ENCODE data around the gene ZMYND10.

Gene ZMYND10

GRCh38 chr3:50300681-50301254 lies 44.8 kb downstream of the ZMYND10 start:
- H3K36me3 ChIP-seq (ENCODE audit: control insufficient read depth in 1 of 2, insufficient read depth in 2 of 2, low read length in 2 of 2): peaks cover 4 to 5% of the 10 kb centered on the region in 2 experiments

GRCh38 chr3:50299929-50300680 lies 45.4 kb downstream of the ZMYND10 start:
- Histone ChIP-seq H4K8ac (ENCODE audit: low read depth, low read length) (peak overlapping the region; percentile 51), H2BK12ac (ENCODE audit: low read length) (peak overlapping the region; percentile 74), H3K4ac (ENCODE audit: low read depth, low read length) (peak overlapping the region; percentile 2), H3K27ac (ENCODE audit: low read depth, low read length) (peak overlapping the region; percentile 69), H3K79me2 (ENCODE audit: control insufficient read depth, insufficient read depth, low read length, poor library complexity) (peaks cover 3% of the 10 kb centered on the region), H4K91ac (ENCODE audit: low read depth, low read length) (peak overlapping the region; percentile 37), H3K18ac (ENCODE audit: low read length) (peak overlapping the region; percentile 34), H2AFZ (ENCODE audit: insufficient read depth, low read length, poor library complexity) (peak overlapping the region; percentile 66), H3K9me3 (ENCODE audit: insufficient read depth, low read depth, low read length) (peaks cover 2% of the 10 kb centered on the region), H4K12ac (ENCODE audit: low read depth, low read length) (peak overlapping the region; percentile 31), H3K79me1 (ENCODE audit: low read length) (peaks cover 24% of the 10 kb centered on the region), H3K36me3 (ENCODE audit: control insufficient read depth in 1 of 2, insufficient read depth in 2 of 2, low read length in 2 of 2) (peaks cover 4 to 5% of the 10 kb centered on the region in 2 experiments), H3K23ac (ENCODE audit: low read length) (no peak overlapping the region), H2BK5ac (ENCODE audit: low read depth, low read length, poor library complexity) (peak overlapping the region; percentile 29), H3K4me1 (ENCODE audit: control insufficient read depth in 1 of 2, insufficient read depth in 2 of 2, low read length in 2 of 2) (peaks cover 19 to 24% of the 10 kb centered on the region in 2 experiments), H3K27me3 (ENCODE audit: insufficient read depth, low read length) (no peaks in the 10 kb centered on the region), H3K4me3 (ENCODE audit: low read depth, low read length) (peak overlapping the region; percentile 32), H3K4me2 (ENCODE audit: low read length) (peak overlapping the region; percentile 70), H2AK5ac (ENCODE audit: low read length) (peak overlapping the region; percentile 81), H3K9ac (ENCODE audit: low read length) (peak overlapping the region; percentile 11), H2BK120ac (ENCODE audit: insufficient read depth, low read length, poor library complexity) (peak overlapping the region; percentile 43), H3K14ac (ENCODE audit: low read length) (peak overlapping the region; percentile 23)
- no CpG with 5 or more reads among the region's 12 CpGs for WGBS (ENCODE audit: extremely low coverage, insufficient coverage, insufficient read length)
- DNase-seq: peak in 1 of 2 donors; percentile 16

More at GRCh38 chr3:50300681-50301254, 44.8 kb downstream of the ZMYND10 start:
- Histone ChIP-seq H3K4me2 (ENCODE audit: low read length) (no peak overlapping the region), H3K9ac (ENCODE audit: low read length) (no peak overlapping the region), H3K23ac (ENCODE audit: low read length) (no peak overlapping the region), H3K18ac (ENCODE audit: low read length) (peak overlapping the region; percentile 34), H2BK12ac (ENCODE audit: low read length) (peak overlapping the region; percentile 74), H3K79me1 (ENCODE audit: low read length) (peaks cover 24% of the 10 kb centered on the region), H2BK120ac (ENCODE audit: insufficient read depth, low read length, poor library complexity) (peak overlapping the region; percentile 43), H2AFZ (ENCODE audit: insufficient read depth, low read length, poor library complexity) (no peak overlapping the region), H2BK5ac (ENCODE audit: low read depth, low read length, poor library complexity) (no peak overlapping the region), H3K14ac (ENCODE audit: low read length) (peak overlapping the region; percentile 23), H2AK5ac (ENCODE audit: low read length) (peak overlapping the region; percentile 81), H3K4me3 (ENCODE audit: low read depth, low read length) (no peak overlapping the region), H4K91ac (ENCODE audit: low read depth, low read length) (peak overlapping the region; percentile 37), H3K79me2 (ENCODE audit: control insufficient read depth, insufficient read depth, low read length, poor library complexity) (peaks cover 3% of the 10 kb centered on the region), H4K8ac (ENCODE audit: low read depth, low read length) (peak overlapping the region; percentile 51), H4K12ac (ENCODE audit: low read depth, low read length) (peak overlapping the region; percentile 31), H3K9me3 (ENCODE audit: insufficient read depth, low read depth, low read length) (peaks cover 2% of the 10 kb centered on the region), H3K27ac (ENCODE audit: low read depth, low read length) (no peak overlapping the region), H3K4ac (ENCODE audit: low read depth, low read length) (peak overlapping the region; percentile 2), H3K27me3 (ENCODE audit: insufficient read depth, low read length) (no peaks in the 10 kb centered on the region), H3K4me1 (ENCODE audit: control insufficient read depth in 1 of 2, insufficient read depth in 2 of 2, low read length in 2 of 2) (peaks cover 19 to 24% of the 10 kb centered on the region in 2 experiments)
- no peak for DNase-seq
- no CpG with 5 or more reads among the region's 6 CpGs for WGBS (ENCODE audit: extremely low coverage, insufficient coverage, insufficient read length)

- Histone ChIP-seq H2BK120ac (ENCODE audit: insufficient read depth, low read length, poor library complexity) (peak overlapping the region; percentile 43), H3K79me1 (ENCODE audit: low read length) (peaks cover 24% of the 10 kb centered on the region), H4K91ac (ENCODE audit: low read depth, low read length) (peak overlapping the region; percentile 37), H2AK5ac (ENCODE audit: low read length) (peak overlapping the region; percentile 6), H3K27ac (ENCODE audit: low read depth, low read length) (peak overlapping the region; percentile 69), H3K23ac (ENCODE audit: low read length) (no peak overlapping the region), H3K36me3 (ENCODE audit: control insufficient read depth in 1 of 2, insufficient read depth in 2 of 2, low read length in 2 of 2) (peaks cover 4 to 5% of the 10 kb centered on the region in 2 experiments), H3K4me2 (ENCODE audit: low read length) (peak overlapping the region; percentile 70), H3K4ac (ENCODE audit: low read depth, low read length) (no peak overlapping the region), H3K79me2 (ENCODE audit: control insufficient read depth, insufficient read depth, low read length, poor library complexity) (peaks cover 3% of the 10 kb centered on the region), H3K18ac (ENCODE audit: low read length) (no peak overlapping the region), H2BK5ac (ENCODE audit: low read depth, low read length, poor library complexity) (peak overlapping the region; percentile 29), H3K14ac (ENCODE audit: low read length) (peak overlapping the region; percentile 23), H4K8ac (ENCODE audit: low read depth, low read length) (peak overlapping the region; percentile 47), H2BK12ac (ENCODE audit: low read length) (no peak overlapping the region), H3K27me3 (ENCODE audit: insufficient read depth, low read length) (no peaks in the 10 kb centered on the region), H3K4me3 (ENCODE audit: low read depth, low read length) (peak overlapping the region; percentile 32), H3K4me1 (ENCODE audit: control insufficient read depth in 1 of 2, insufficient read depth in 2 of 2, low read length in 2 of 2) (peaks cover 19 to 24% of the 10 kb centered on the region in 2 experiments), H3K9me3 (ENCODE audit: insufficient read depth, low read depth, low read length) (peaks cover 2% of the 10 kb centered on the region), H4K12ac (ENCODE audit: low read depth, low read length) (peak overlapping the region; percentile 9), H3K9ac (ENCODE audit: low read length) (peak overlapping the region; percentile 11), H2AFZ (ENCODE audit: insufficient read depth, low read length, poor library complexity) (no peak overlapping the region)
- no CpG with 5 or more reads among the region's 12 CpGs for WGBS (ENCODE audit: extremely low coverage, insufficient coverage, insufficient read length)
- no peak for DNase-seq
Measured at GRCh38 chr3:50299638-50299928, 45.9 kb downstream of the ZMYND10 start.

DNA sequence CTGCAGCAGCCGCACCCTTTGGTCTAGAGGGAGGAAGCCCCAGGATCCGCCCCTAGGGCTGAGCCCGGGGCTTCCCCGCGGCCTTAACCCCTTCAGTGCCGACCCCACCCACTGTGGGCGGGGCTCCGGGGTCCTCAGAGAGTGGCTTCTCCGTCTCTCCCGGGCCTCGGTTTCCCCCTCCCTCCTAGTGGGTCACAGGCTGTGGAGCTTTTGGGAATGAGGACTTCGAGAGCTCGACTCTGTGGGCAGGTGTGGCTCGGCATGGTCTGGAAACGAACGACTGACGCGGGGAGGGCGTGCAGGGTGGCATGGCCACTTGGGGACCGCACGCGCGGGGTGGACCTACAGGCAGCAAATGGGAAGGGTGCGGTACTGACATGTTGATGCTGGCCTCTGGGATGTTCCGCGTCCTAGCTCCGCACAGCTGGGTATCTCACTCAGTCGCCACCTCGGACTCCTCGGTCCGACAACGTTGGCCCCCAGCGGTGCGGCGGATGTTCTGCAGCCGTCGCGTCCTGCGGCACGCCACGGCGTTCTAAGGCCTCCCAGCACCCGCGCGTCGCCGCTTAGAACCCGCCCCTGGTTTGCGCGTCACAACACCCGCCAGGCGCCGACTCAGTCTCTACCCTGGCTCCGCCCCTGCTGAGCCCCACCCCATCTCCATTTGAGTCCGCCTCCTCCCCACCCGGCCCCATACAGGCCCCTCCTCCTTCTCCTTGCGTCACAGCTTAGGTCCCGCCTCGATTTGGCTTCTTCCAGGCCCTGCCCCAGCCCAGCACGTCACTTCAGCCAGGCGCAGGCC lies 46.5 kb downstream of the ZMYND10 start, which contains the start of the genes HYAL3 and NAA80:
Gene HYAL3, minus strand, starts transcription at position 570 of the 802 bp plus-strand sequence. CDS start 3,803 bp downstream, outside the sequence.
Gene NAA80, minus strand, starts transcription at position 570 of the 802 bp plus-strand sequence. CDS start 1,942 bp downstream, outside the sequence.
- peaks cover 24% of the 10 kb centered on the region for H3K79me1 ChIP-seq (ENCODE audit: low read length)
- H3K4ac ChIP-seq (ENCODE audit: low read depth, low read length): peak within 1 kb of the TSS; percentile 14
- peak within 1 kb of the TSS; percentile 83 for H3K14ac ChIP-seq (ENCODE audit: low read length)
- H2BK120ac ChIP-seq (ENCODE audit: insufficient read depth, low read length, poor library complexity): peak within 1 kb of the TSS; percentile 65
- peaks cover 19 to 24% of the 10 kb centered on the region in 2 experiments for H3K4me1 ChIP-seq (ENCODE audit: control insufficient read depth in 1 of 2, insufficient read depth in 2 of 2, low read length in 2 of 2)
- H2BK12ac ChIP-seq (ENCODE audit: low read length): peak within 1 kb of the TSS; percentile 74
- peak within 1 kb of the TSS; percentile 90 for H4K91ac ChIP-seq (ENCODE audit: low read depth, low read length)
- peak within 1 kb of the TSS; percentile 49 for H3K18ac ChIP-seq (ENCODE audit: low read length)
- H2BK5ac ChIP-seq (ENCODE audit: low read depth, low read length, poor library complexity): peak within 1 kb of the TSS; percentile 37
- peak within 1 kb of the TSS; percentile 73 for H3K9ac ChIP-seq (ENCODE audit: low read length)
- H3K4me3 ChIP-seq (ENCODE audit: low read depth, low read length): peak within 1 kb of the TSS; percentile 85
- H3K23ac ChIP-seq (ENCODE audit: low read length): no peak within 1 kb of the TSS
- peak within 1 kb of the TSS; percentile 81 for H2AK5ac ChIP-seq (ENCODE audit: low read length)
- H3K27me3 ChIP-seq (ENCODE audit: insufficient read depth, low read length): no peaks in the 10 kb centered on the region
- peaks cover 3% of the 10 kb centered on the region for H3K79me2 ChIP-seq (ENCODE audit: control insufficient read depth, insufficient read depth, low read length, poor library complexity)
- peak within 1 kb of the TSS; percentile 82 for H4K8ac ChIP-seq (ENCODE audit: low read depth, low read length)
- H2AFZ ChIP-seq (ENCODE audit: insufficient read depth, low read length, poor library complexity): peak within 1 kb of the TSS; percentile 66
- H4K12ac ChIP-seq (ENCODE audit: low read depth, low read length): peak within 1 kb of the TSS; percentile 31
- peak within 1 kb of the TSS; percentile 75 for H3K4me2 ChIP-seq (ENCODE audit: low read length)
- peaks cover 4 to 5% of the 10 kb centered on the region in 2 experiments for H3K36me3 ChIP-seq (ENCODE audit: control insufficient read depth in 1 of 2, insufficient read depth in 2 of 2, low read length in 2 of 2)
- peak; percentile 99 for DNase-seq
- peaks cover 2% of the 10 kb centered on the region for H3K9me3 ChIP-seq (ENCODE audit: insufficient read depth, low read depth, low read length)
- H3K27ac ChIP-seq (ENCODE audit: low read depth, low read length): peak within 1 kb of the TSS; percentile 69
- WGBS (ENCODE audit: extremely low coverage, insufficient coverage, insufficient read length): no CpG with 5 or more reads among the region's 61 CpGs

Measured in trophoblast cell (in vitro differentiated cells and primary cell).